Astrocyte (in vitro differentiated cells and primary cell): ENCODE results near the gene CRYM. TPM values are rescaled to one million over a fixed set of nuclear protein-coding genes. Genes with fewer than 3 reads are reported as not detected.

Experiments
- DNase-seq: peaks from one replicate; pipeline ENCODE4 v3.0.0-alpha.2; 2010; ENCODE audit warnings: low read depth
- FAIRE-seq: peaks from 2 replicates; lab custom pipeline; 2011; peaks lifted over from hg19 to GRCh38; lab: Jason Lieb, UNC
- H2AFZ ChIP-seq: 2 replicates; pipeline ENCODE4 v1.6.0; 2012; ENCODE audit warnings: low read depth, low read length, inconsistent platforms
- H3K27ac ChIP-seq: 2 replicates; pipeline ENCODE4 v1.5.1; 2011; ENCODE audit warnings: low read depth, low read length, inconsistent platforms
- H3K27me3 ChIP-seq: 2 replicates; pipeline ENCODE4 v1.6.0; 2011; ENCODE audit warnings: low read length, inconsistent platforms; ENCODE audit not compliant: insufficient read depth
- H3K36me3 ChIP-seq: 2 replicates; pipeline ENCODE4 v1.5.1; 2011; ENCODE audit warnings: low read length, inconsistent platforms; ENCODE audit not compliant: insufficient read depth
- H3K4me1 ChIP-seq: 2 replicates; pipeline ENCODE4 v1.5.1; 2011; ENCODE audit warnings: low read length, inconsistent platforms; ENCODE audit not compliant: insufficient read depth
- H3K4me2 ChIP-seq: 2 replicates; pipeline ENCODE4 v1.6.0; 2012; ENCODE audit warnings: low read length, inconsistent platforms
- H3K4me3 ChIP-seq: 2 replicates; pipeline ENCODE4 v1.5.1; 2011; ENCODE audit warnings: low read depth, mild to moderate bottlenecking, low read length, inconsistent platforms; ENCODE audit not compliant: insufficient read depth
- H3K79me2 ChIP-seq: 2 replicates; pipeline ENCODE4 v1.6.0; 2012; ENCODE audit warnings: mild to moderate bottlenecking, low read length, inconsistent platforms; ENCODE audit not compliant: insufficient read depth
- H3K9ac ChIP-seq: 2 replicates; pipeline ENCODE4 v1.6.0; 2012; ENCODE audit warnings: mild to moderate bottlenecking, low read length, inconsistent platforms
- H3K9me3 ChIP-seq: 2 replicates; pipeline ENCODE4 v1.5.1; 2012; ENCODE audit warnings: low read depth, mild to moderate bottlenecking, low read length, inconsistent platforms; ENCODE audit not compliant: insufficient read depth
- H4K20me1 ChIP-seq: 2 replicates; pipeline ENCODE4 v1.6.0; 2012; ENCODE audit warnings: low read length, inconsistent platforms; ENCODE audit not compliant: insufficient read depth
- H3K27ac Mint-ChIP-seq: one replicate; pipeline ENCODE4 v1.8.0; 2021; ENCODE audit warnings: mild to moderate bottlenecking, mixed read lengths; ENCODE audit not compliant: unreplicated experiment
- H3K27me3 Mint-ChIP-seq: one replicate; pipeline ENCODE4 v1.8.0; 2021; ENCODE audit warnings: low read depth, mixed read lengths; ENCODE audit not compliant: unreplicated experiment
- H3K36me3 Mint-ChIP-seq: one replicate; pipeline ENCODE4 v1.8.0; 2021; ENCODE audit warnings: low read depth, mixed read lengths; ENCODE audit not compliant: unreplicated experiment
- H3K4me1 Mint-ChIP-seq: one replicate; pipeline ENCODE4 v1.8.0; 2021; ENCODE audit warnings: low read depth, mixed read lengths; ENCODE audit not compliant: unreplicated experiment
- H3K4me3 Mint-ChIP-seq: one replicate; pipeline ENCODE4 v1.8.0; 2021; ENCODE audit warnings: mild to moderate bottlenecking, moderate library complexity, mixed read lengths; ENCODE audit not compliant: unreplicated experiment
- H3K9me3 Mint-ChIP-seq: one replicate; pipeline ENCODE4 v1.8.0; 2021; ENCODE audit warnings: mild to moderate bottlenecking, mixed read lengths; ENCODE audit not compliant: unreplicated experiment
- CTCF ChIP-seq: IDR thresholded peaks from 2 replicates; pipeline ENCODE4 v1.5.1; 2011; ENCODE audit warnings: low read depth, mild to moderate bottlenecking, inconsistent platforms, low read length, moderate library complexity; ENCODE audit not compliant: insufficient read depth
- EZH2 ChIP-seq: IDR thresholded peaks from 2 replicates; pipeline ENCODE4 v1.6.1; 2012; ENCODE audit warnings: mild to moderate bottlenecking, low read length, inconsistent platforms; ENCODE audit not compliant: insufficient read depth
- total RNA-seq: library from RNA; stranded (reverse); gene quantifications from 2 replicates; pipeline ENCODE4 v1.2.1, GENCODE V29; 2021

The CRYM gene
- total RNA-seq, 1 donor from 2014 or later, result 0.50 TPM

GRCh38 chr16:21214086-21214485, 64.0 kb downstream of the CRYM start:
- FAIRE-seq (no peak), DNase-seq (no peak)
- no peak overlapping the region for H3K4me3 ChIP-seq
- no peaks in the 10 kb centered on the region for H3K79me2 ChIP-seq
- H3K4me2 ChIP-seq, result no peak overlapping the region
- no peaks in the 10 kb centered on the region for H3K4me1 Mint-ChIP-seq
- H3K27me3 Mint-ChIP-seq, result peaks cover 17% of the 10 kb centered on the region
- H2AFZ ChIP-seq, result no peak overlapping the region
- TF ChIP-seq CTCF (no peak), EZH2 (no peak)
- H3K4me3 Mint-ChIP-seq, result no peak overlapping the region
- H3K27me3 ChIP-seq, result peaks cover 7% of the 10 kb centered on the region
- no peaks in the 10 kb centered on the region for H3K4me1 ChIP-seq
- no peaks in the 10 kb centered on the region for H3K9me3 Mint-ChIP-seq
- no peak overlapping the region for H3K9ac ChIP-seq
- no peaks in the 10 kb centered on the region for H3K36me3 Mint-ChIP-seq
- no peak overlapping the region for H3K27ac Mint-ChIP-seq
- no peaks in the 10 kb centered on the region for H3K36me3 ChIP-seq
- no peaks in the 10 kb centered on the region for H4K20me1 ChIP-seq
- no peak overlapping the region for H3K27ac ChIP-seq
- H3K9me3 ChIP-seq, result no peaks in the 10 kb centered on the region

DNA sequence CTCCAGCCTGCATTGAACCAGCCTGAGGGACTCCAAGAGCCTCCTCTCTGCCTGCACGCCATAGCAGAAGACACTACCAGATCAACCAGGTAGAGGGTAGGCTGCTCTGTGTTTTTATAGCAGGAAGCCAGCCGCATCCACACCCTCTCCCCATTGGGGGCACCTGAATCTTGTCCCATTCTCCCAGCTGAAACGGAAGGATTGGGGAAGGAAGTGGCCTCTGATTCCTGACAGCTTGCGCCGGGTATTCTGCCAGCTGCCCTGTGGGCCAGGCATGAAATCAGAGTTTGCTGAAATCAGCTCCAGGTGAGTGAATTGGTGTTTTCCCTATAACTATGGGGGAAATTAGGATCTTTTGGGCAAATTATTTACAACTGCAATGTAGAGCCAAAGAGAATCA, 66.6 kb downstream of the CRYM start, which contains the start of gene ZP2:
Gene ZP2 (minus strand): TSS at position 89 of the 400 bp plus-strand sequence. CDS start 27 bp downstream, at position 62.
- no peaks in the 10 kb centered on the region for H4K20me1 ChIP-seq
- no peaks in the 10 kb centered on the region for H3K9me3 ChIP-seq
- H3K36me3 Mint-ChIP-seq, result no peaks in the 10 kb centered on the region
- H3K9me3 Mint-ChIP-seq, result no peaks in the 10 kb centered on the region
- H3K27me3 ChIP-seq, result peaks cover 8% of the 10 kb centered on the region
- DNase-seq, result no peak
- no peak within 1 kb of the TSS for H3K4me3 Mint-ChIP-seq
- no peak for FAIRE-seq
- H3K4me2 ChIP-seq, result no peak within 1 kb of the TSS
- no peak within 1 kb of the TSS for H3K27ac ChIP-seq
- H3K27ac Mint-ChIP-seq, result no peak within 1 kb of the TSS
- H3K4me1 Mint-ChIP-seq, result no peaks in the 10 kb centered on the region
- no peak within 1 kb of the TSS for H2AFZ ChIP-seq
- no peak within 1 kb of the TSS for H3K4me3 ChIP-seq
- H3K9ac ChIP-seq, result no peak within 1 kb of the TSS
- H3K4me1 ChIP-seq, result no peaks in the 10 kb centered on the region
- peaks cover 21% of the 10 kb centered on the region for H3K27me3 Mint-ChIP-seq
- no peaks in the 10 kb centered on the region for H3K36me3 ChIP-seq
- H3K79me2 ChIP-seq, result no peaks in the 10 kb centered on the region
- TF ChIP-seq CTCF, result no peak

Other genes starting within 250 kb of the CRYM start
- not detected in 2 replicates for gene DNAH3, start 127.4 kb downstream of the CRYM start, total RNA-seq
- 38.6 and 41.0 TPM in 2 replicates for gene LDAF1, start 119.6 kb downstream of the CRYM start, total RNA-seq
- gene ZP2, start 66.7 kb downstream of the CRYM start, total RNA-seq, result not detected in 2 replicates
- not detected in 2 replicates for gene ANKS4B, start 44.6 kb downstream of the CRYM start, total RNA-seq